SHP77 (cell line): Measurements from ENCODE around the gene ARHGAP10.
"Not testable (repeated sequence)": the region's sequence is repeated elsewhere in the genome, so short reads cannot be mapped to it uniquely, and the experiment has no call there.

Experiments used
- DNase-seq, 2 experiments: peaks; one replicate each; lab custom pipeline; 2025; lab: John Stamatoyannopoulos, UW

The ARHGAP10 gene

DNA sequence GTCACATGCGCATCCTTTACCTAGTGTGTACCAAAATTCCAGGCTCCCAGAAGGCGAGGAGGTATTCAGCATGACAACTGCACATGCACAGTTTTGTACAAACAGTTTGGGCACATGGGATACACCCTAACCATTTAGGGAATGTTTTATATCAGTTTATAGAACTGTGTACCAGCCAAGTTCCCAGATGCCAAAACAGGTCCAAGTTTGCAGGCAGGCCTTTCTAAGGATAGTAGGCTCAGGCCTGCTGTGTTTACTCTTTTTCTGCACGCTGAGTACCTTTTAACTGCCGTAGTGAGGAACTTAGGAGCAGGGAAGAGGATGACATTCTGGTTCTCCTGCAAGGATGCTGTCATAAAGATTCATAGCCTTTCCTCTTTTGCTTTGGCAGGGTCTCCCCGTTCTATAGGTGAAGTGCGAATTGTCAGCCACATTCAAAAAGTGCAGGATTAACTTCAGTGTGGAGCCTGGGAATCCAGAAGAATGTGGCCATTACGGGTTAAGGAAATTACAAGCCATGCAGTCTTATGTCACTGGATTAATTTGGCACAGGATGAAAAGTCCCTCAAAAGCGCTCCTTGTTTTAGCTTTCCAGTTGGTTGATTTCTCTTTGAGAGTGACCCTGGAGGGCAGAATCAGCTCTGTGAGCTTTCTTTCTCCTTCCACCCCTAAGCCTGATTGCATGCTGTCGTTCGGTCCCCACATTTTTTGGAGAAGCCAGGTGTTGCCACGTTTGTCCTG lies 259.8 kb downstream of the ARHGAP10 start:
- no peak for DNase-seq

DNA sequence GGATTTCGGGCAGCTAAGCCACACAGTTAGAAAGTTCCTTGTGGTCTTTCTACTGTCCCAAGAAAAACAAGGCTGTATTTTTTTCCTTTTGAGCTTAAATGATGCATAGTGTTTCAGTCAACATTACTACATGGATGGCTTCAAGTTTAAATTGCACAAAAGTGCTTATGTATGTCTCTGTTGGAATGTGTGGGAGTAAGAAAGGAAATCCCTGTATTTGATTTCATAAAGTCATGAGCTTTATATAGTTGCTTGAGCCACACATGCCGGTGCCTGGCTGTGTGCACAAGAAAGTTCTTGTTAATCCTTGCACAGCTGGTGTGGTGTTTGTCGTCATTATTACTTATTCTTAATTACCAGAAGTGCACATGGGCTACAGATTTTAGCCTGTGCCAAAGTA lies 262.2 kb downstream of the ARHGAP10 start:
- no peak for DNase-seq

DNA sequence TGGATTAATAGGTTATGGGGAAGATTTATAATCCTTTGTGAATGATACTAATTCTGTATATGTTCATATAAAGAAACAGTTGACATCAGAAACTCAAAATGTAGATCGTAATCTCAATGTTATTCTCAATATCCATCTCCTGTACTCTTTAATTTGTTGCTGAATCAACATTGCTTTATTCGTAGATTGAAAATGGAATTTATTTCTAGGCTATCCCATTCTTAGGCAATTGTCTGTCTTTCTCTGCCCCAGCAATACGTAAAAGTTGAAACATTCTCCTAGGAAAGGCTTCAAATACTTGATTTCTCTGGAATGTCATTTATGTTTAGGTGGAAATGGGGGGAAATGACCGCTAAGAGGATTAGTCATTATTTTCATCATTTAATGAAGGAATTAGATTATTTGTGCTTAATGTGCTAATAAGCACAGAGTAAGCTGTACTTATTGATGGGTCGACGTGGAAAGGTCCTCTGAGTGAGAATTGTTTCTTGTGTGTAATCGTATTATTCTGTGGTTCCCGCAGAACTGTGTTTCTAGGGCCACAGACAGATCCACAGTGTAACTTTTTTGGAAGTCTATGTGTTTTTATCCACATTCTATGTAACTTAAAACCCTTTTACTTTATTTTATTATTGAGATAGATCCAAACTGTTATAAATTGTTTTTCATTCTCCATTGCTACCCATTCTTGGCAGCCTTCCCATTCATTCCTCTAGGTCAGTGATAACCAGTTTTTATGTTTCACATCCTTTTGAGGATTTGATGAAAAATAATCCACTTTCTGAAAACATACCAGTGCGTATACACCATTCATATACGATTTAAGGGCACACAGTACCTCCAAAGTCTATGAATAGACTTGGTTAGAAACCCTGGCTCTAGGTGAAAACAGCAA lies 262.9 kb downstream of the ARHGAP10 start:
- DNase-seq, result no peak

DNA sequence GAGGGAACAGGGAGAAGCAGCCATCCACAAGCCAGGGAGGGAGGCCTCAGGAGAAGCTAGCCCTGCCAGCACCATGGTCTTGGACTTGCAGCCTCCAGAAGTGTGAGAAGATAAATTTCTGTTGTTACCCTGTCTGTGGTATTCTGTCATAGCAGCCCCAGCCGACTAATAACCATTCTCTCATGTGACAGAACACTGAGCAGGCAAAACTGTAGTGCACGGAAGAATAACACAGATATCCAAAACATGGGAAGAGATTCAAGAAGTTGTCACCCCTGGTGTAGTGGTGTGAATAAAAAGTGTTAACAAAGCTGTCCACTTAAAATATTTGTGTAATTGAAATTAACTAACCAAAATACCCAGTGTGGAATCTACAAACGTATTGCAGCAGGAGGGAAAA lies 265.0 kb downstream of the ARHGAP10 start:
- no peak for DNase-seq

DNA sequence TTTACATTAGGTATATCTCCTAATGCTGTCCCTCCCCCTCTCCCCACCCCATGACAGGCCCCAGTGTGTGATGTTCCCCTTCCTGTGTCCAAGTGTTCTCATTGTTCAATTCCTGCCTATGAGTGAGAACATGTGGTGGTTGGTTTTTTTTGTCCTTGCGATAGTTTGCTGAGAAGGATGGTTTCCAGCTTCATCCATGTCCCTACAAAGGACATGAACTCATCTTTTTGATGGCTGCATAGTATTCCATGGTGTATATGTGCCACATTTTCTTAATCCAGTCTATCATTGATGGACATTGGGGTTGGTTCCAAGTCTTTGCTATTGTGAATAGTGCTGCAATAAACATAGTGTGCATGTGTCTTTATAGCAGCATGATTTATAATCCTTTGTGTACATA lies 268.1 kb downstream of the ARHGAP10 start:
- DNase-seq, result not testable (repeated sequence)

DNA sequence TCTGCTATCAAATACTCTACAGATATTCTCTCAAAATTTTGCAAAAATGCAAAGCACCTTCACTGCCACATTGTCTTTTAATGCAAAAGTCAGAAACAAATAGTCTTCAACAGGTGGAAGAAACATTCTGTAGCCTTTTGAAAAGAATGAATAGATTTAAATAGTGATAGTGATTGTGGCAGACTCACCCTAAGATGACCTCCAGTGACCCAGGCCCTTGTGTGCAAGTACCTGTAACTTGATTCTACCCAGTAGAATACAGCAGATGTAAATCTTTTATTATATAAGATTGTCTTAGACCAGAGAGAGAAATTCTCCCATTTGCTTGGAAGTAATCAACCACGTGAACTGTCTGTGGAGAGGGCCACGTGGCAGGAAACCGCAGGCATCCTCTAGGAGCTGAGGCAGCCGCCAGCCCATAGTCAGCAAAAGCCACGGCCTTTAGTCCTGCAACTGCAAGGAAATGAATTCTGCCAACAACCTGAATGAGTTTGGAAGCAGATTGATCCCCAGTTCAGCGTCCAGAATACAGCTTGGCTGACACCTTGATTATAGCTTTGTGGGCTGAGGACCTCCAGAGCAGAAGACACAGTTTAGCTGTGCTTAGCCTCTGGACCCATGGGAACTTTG lies 272.5 kb downstream of the ARHGAP10 start:
- DNase-seq, result no peak

DNA sequence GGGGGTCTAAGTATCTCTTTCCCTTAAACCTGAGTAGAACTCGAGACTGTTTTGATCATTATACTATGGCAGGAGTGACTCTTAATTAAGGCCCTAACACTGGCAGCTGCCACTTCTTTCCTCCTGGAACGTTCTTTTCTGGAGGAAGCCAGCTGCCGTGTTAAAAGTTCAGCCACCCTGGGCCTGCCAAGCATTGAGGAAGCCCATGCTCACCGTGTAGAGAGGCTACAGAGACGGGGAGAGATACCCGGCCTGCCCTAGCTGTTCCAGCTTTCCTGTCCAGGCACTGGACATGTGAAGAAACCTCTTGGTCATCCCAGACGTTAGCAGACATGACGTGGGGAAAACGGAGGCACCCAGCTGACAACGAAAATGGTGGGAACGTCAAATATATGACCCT lies 274.1 kb downstream of the ARHGAP10 start:
- no peak for DNase-seq

DNA sequence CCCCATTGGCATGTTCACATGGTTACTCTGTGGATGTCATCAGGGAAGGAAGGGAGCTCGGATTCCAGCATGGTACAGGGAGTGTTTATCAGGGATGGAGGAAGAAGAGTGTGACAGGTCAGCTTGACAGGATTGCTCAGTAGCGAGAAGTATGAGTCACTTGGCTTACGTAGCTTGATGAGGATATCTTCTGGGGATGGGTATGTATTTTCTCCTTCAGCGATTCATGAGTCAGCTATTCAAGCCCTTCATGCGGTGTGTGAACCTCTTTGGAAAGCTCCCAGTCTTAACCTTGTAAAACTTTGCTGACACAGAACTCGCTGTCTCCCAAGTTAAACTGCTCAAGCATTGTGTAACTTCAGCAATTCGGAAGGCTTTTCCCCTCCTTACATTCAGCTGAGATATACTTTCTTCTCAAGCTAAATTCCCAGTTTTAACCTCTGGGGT lies 275.4 kb downstream of the ARHGAP10 start:
- no peak for DNase-seq

DNA sequence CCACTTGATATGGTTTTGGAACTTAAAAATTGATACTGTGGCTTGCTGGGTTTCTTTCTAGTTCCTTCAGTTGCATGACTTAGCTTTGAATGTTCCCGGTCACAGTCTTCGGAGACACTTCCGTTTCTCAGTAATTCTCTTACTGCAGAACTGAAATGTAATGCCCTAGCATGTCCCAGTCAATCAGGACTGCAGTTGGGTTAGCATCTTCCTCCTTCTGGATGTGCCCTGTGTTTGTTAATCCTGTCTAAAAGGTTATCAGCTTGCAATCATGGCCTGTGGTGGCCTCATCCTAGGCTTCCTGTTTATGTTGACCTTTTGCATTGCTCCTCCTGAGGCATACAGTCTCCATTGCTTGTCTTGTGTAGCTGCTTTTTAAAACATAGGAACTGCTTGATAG lies 275.9 kb downstream of the ARHGAP10 start:
- DNase-seq, result no peak

DNA sequence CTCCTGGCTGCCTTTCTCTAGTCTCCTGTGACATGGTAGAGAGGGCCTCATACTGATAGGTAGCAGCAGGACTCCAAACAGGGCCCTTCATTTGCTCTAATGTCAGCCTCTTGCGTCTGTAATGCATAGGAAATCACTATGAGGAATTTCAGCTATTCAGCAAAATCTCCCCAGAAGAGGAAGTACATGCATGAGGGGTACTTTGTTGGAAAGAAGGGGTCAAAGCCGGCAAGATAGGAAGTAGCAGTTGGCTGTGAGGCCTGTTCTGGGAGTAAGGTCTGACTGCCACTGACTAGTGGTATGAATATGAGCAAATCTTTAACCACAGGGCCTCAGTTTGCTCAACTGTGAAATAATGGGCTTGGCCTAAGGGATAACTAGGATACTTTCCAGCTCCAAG lies 283.2 kb downstream of the ARHGAP10 start:
- no peak for DNase-seq

DNA sequence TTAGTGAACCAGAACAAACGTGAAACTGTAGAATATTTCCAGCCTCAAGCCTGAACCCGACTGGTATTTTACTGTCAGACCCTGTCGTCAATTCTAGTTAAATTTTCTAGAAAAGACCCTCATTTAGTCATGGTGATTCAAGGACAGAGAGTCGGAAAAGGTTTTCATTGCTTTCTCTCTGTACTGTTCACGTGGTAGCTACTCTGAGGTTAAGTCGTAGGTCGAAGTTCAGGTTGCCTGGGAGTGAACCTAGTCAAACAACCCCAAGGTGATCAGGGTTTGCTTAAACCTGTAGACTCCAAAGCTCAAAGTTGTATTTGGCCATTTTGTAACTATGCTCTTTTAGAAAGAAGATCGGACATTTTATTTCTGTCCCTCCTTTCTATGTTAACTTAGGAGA lies 283.6 kb downstream of the ARHGAP10 start:
- DNase-seq, result no peak

DNA sequence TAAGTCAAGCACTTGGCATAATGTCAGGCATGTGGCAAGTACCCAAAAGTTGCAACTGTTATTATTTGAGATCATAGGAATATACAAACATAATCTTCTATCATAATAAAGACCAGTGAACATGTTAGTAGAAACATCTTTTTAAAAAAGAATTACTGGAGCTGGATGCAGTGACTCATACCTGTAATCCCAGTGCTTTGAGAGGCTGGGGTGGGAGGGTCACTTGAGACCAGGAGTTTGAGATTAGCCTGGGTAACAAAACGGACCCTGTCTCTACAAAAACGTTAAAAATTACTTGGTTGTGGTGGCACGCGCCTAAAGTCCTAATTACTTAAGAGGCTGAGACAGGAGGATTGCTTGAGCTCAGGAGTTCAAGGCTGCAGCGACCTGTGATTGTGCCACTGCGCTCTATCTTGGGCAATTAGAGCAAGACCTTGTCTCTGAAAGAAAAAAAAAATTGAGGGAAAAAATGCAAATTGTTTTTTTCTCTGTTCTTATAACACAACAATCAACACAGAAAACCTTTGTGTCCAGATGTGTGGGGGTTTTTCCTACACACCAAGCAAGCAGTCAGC lies 284.3 kb downstream of the ARHGAP10 start:
- no peak for DNase-seq

DNA sequence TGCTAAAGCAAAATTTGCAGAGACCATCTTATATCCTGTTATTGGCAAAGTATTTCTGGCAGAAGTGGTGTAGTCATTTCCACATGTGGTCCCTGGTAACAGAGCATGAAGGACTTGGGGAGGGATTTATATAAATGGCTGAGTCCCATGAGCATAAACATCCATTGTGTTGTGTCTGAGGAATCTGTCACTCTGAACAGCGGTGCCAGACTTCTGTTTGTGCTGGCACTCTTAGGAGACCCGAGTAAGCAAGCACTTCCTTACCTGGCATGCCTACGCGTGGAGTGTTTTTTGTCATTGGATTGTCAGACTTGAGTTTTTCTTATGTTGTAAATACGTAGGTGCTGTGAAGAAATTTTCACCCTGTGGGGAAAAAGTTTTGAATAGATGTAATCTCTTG lies 285.9 kb downstream of the ARHGAP10 start:
- no peak for DNase-seq

DNA sequence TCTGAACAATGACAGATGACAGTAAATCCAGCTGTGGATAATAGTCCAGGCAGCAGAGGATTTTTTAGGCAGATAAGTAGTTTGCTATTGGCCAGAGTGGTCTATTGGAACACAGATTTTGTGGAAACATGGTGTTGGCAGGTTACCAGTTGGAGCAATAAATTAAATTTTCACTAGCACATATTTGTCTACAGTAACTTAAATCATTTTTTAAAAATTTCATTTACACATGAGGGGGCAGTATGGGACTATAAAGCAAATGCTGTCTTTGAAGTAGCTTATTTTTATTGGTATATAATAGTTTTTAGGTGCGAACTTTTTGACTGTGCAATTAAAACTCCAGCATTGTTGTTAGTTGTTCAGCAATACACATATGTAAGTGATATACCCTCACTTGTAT lies 289.8 kb downstream of the ARHGAP10 start:
- no peak for DNase-seq

DNA sequence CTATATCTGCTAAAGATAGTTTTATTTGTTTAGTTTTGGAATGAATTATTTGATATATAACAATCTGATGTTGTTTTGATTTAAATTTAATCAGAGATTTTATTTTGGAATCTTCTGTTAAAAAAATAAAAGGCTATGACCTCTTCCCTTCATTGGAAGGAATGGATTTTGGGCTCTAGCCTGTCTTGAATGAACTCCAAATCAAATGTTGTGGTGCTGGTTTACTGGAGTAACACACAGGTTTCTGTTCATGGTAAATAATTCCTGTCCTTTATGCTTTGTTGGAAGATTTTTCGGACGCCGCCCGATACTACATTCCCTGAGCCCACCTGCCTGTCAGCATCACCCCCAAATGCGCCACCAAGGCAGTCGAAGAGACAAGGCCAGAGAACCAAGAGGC lies 291.1 kb downstream of the ARHGAP10 start:
- no peak for DNase-seq

DNA sequence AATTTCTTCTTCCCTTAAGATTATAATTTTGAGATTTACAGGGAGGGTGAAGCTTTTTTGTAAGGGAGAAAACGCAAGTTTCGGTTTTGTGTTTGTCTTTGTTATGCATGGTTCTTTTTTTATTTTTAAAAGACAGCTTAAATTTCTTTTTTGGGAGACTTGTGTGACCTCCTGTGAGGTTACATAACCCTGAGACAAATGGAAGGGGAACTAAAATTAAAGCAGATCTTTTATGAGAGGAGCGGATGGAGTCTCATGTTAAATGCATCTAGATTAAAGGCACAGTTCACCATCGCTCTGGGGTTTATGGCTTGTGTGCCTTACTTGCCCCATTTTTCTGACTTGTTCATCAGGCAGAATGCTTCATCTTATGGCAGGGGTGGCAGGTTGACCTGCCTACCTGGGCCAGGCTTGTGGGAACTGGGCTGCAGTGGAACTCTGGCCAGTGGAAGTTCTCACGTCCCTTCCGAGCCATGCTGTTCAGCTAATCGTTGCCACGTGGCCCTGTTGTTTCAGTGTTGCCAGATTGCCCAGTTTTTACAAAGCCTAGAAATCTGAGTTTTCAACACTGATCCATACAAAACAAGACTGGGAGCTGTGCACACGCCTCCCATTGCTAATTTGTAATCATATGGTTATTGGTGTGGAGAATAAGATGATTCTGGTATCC lies 291.8 kb downstream of the ARHGAP10 start:
- no peak for DNase-seq

DNA sequence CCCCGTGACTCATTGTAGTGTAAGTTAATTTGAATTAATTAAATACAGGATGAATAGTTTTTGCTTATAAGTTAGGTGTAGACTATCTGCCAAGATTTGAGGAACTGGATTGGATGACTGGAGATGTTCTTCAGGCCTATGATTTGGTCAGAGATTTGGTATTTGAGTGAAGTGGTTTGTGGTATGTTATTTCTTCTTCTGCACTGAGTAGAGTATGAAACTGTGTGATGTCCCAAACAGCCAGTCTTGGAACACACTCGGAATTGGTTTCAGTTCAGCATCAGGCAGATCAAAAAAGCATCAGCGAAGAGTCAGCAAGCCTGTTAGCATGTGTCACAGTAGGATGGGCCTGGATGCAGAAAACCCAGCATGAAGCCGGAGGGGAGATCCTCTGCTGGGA lies 294.1 kb downstream of the ARHGAP10 start:
- DNase-seq, result no peak

DNA sequence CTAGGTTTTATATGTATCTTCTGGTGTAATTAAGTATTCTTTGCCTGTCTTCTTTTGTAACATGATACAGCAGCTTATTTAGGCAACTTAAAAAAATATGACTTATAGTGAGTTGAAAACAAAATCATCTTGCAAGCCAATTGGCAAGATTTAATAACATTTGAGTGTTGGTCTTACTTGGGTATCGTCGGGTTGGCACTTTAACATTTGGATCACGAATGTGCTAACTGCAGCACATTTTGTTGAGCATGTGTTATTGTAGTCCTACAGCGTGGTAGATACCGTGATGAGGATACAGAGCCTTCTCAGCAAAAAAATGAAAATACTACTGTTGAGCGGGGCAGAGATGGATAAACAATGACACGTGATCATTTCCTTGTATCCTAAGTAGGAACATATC lies 295.3 kb downstream of the ARHGAP10 start:
- no peak for DNase-seq

DNA sequence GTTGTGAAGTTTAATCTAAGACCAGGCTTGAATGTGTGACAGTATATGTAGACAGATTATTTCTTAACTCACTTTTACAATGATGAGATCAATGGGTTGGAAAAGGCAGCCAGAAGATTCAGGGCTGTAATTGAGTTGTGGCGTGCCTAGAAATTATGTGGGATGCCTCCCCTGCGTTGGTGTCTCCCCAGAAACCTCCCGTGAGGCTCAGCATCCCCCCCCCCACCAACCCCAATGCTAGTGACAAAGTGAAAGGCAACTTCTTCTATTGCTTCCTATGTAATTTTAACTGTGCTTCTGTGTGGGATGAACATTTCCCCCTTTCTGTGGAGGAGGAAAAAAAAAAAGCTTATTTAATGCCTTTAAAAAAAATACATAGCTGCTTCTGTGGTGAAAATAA lies 297.9 kb downstream of the ARHGAP10 start:
- no peak for DNase-seq

DNA sequence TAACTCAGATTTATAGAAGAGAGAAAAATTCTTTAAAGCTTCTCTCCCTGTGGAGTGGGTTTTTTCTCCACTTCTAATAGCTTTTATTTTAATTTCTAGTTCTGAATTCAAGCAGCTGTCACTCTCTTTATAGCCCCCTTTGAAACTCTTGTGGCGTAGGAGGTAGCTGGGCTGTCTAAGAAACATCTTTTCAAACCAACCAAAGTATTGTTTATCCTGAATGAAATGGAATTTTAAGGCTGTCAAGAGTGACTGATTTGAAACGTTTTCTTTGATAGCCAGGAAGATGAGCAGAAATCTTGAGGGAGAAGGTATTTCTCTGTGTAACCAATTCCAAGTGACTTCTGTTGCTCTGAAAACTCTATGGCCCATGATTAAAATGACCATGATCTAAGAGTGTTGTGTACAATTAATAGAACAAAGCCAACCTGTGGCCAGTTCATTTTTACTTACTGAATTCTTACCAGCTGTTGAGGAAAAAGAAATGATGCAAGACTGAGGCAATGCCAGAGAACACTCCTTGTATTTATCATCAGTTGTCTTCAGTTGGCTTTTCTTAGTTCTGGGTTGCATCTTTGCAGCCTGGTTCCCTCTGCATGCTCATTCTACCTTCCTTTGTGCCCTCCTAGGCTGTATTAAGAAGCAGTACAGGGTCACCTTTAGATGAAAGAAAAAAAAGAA lies 298.4 kb downstream of the ARHGAP10 start:
- DNase-seq, result no peak

DNA sequence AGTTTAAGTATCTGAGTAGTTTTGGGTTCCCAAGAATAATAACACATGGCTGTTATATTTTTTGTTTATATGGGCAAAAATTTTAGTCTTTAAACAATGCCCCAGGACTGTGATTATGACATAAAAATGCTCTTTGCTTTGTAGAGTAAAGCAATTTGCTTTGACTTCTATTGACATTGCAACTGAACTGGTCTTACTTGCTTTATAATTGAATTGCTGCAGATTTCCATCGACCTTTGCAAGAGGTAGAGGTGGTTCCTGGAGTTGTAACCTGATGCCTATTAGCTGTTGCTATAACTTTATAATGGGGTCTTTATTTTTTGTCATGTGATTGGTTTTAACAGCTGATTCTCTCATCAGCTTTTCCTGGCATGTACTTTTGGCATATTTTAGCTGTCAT lies 302.9 kb downstream of the ARHGAP10 start:
- no peak for DNase-seq
